Loucy (cell line): ENCODE measurements around the gene CPB1.

Experiments used
- H2AFZ ChIP-seq: fragments of 200-600 bp; sonication (generic); 2 replicates; pipeline ENCODE4 v1.6.0; 2016; ENCODE audit warnings: antibody characterized with exemption, mild to moderate bottlenecking, low read length, moderate library complexity
- H3F3A ChIP-seq: fragments of 200-600 bp; 2 replicates; pipeline ENCODE4 v1.6.0; 2016; ENCODE audit warnings: antibody characterized with exemption, low read depth, mild to moderate bottlenecking
- H3K27me3 ChIP-seq: fragments of 200-600 bp; sonication (generic); 2 replicates; pipeline ENCODE4 v1.6.1; 2014; ENCODE audit warnings: low read length, mild to moderate bottlenecking; ENCODE audit not compliant: insufficient read depth, poor library complexity, severe bottlenecking
- H3K36me3 ChIP-seq: fragments of 200-600 bp; sonication (generic); 2 replicates; pipeline ENCODE4 v1.6.1; 2016; ENCODE audit warnings: low read length; ENCODE audit not compliant: insufficient read depth
- H3K4me1 ChIP-seq: fragments of 200-600 bp; sonication (generic); 2 replicates; pipeline ENCODE4 v1.5.1; 2014; ENCODE audit warnings: low read length, mild to moderate bottlenecking; ENCODE audit not compliant: insufficient read depth, poor library complexity, severe bottlenecking
- H3K4me2 ChIP-seq: fragments of 200-600 bp; sonication (generic); 2 replicates; pipeline ENCODE4 v1.6.0; 2014; ENCODE audit warnings: antibody characterized with exemption, low read length, low read depth, mild to moderate bottlenecking; ENCODE audit not compliant: poor library complexity, severe bottlenecking
- H3K4me3 ChIP-seq: fragments of 200-600 bp; sonication (generic); 2 replicates; pipeline ENCODE4 v1.5.1; 2014; ENCODE audit warnings: low read length, mild to moderate bottlenecking, mixed read lengths; ENCODE audit not compliant: poor library complexity, severe bottlenecking
- H3K79me2 ChIP-seq: fragments of 200-600 bp; sonication (generic); 2 replicates; pipeline ENCODE4 v1.6.1; 2014; ENCODE audit warnings: low read length; ENCODE audit not compliant: insufficient read depth
- H3K9ac ChIP-seq: fragments of 200-600 bp; sonication (generic); 2 replicates; pipeline ENCODE4 v1.6.0; 2014; ENCODE audit warnings: mild to moderate bottlenecking, low read depth, low read length, moderate library complexity; ENCODE audit not compliant: poor library complexity, severe bottlenecking
- H3K9me2 ChIP-seq: fragments of 200-600 bp; sonication (generic); replicated peaks from 2 replicates; pipeline ENCODE4 v1.6.1; 2016; ENCODE audit warnings: low read depth, low read length, mixed read lengths
- H3K9me3 ChIP-seq: fragments of 200-600 bp; sonication (generic); 2 replicates; pipeline ENCODE4 v1.6.1; 2014; ENCODE audit warnings: mild to moderate bottlenecking, antibody characterized with exemption, low read length, low read depth; ENCODE audit not compliant: insufficient read depth
- H4K20me1 ChIP-seq: fragments of 200-600 bp; sonication (generic); 2 replicates; pipeline ENCODE4 v1.6.0; 2014; ENCODE audit warnings: antibody characterized with exemption, low read length, mild to moderate bottlenecking; ENCODE audit not compliant: insufficient read depth, poor library complexity, severe bottlenecking
- EZH2phosphoT487 ChIP-seq: fragments of 200-600 bp; IDR thresholded peaks from 2 replicates; pipeline ENCODE4 v1.6.1; 2018; ENCODE audit warnings: antibody characterized with exemption, mild to moderate bottlenecking, moderate library complexity, borderline replicate concordance
- TF ChIP-seq, protein P1 (sequence below): fragments of 200-600 bp; sonication (generic); conservative IDR thresholded peaks from 2 replicates; pipeline ENCODE4 v1.5.1; 2014; ENCODE audit warnings: mild to moderate bottlenecking, antibody characterized with exemption, low read length

CPB1 gene

DNA sequence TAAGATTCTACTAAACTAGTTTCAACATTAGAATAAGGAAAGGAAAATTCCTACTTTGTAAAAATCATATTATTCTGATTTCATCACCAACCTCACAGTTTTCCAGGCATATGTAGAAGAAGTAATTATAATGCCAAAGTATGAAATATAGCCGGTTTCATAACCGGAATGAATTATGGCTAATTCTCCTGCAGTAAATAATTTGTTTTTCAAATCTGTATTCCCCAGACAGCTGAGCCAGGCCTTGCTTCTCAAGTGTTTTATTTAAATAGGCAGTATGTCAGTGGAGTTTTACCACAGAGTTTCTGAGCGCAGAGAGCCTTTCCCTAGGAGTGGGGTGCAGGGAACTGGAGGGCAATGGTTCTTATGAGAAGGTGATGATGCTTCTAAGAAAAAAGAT lies 28.8 kb downstream of the CPB1 start:
- H3K9me2 ChIP-seq = no peaks in the 10 kb centered on the region
- no peak overlapping the region for H3K9ac ChIP-seq
- H3K79me2 ChIP-seq = no peaks in the 10 kb centered on the region
- peaks cover 15% of the 10 kb centered on the region for H3K4me1 ChIP-seq
- no peaks in the 10 kb centered on the region for H3K9me3 ChIP-seq
- no peak for TF ChIP-seq EZH2phosphoT487
- TF ChIP-seq, protein P1, sequence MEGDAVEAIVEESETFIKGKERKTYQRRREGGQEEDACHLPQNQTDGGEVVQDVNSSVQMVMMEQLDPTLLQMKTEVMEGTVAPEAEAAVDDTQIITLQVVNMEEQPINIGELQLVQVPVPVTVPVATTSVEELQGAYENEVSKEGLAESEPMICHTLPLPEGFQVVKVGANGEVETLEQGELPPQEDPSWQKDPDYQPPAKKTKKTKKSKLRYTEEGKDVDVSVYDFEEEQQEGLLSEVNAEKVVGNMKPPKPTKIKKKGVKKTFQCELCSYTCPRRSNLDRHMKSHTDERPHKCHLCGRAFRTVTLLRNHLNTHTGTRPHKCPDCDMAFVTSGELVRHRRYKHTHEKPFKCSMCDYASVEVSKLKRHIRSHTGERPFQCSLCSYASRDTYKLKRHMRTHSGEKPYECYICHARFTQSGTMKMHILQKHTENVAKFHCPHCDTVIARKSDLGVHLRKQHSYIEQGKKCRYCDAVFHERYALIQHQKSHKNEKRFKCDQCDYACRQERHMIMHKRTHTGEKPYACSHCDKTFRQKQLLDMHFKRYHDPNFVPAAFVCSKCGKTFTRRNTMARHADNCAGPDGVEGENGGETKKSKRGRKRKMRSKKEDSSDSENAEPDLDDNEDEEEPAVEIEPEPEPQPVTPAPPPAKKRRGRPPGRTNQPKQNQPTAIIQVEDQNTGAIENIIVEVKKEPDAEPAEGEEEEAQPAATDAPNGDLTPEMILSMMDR = no peak
- no peak overlapping the region for H3K4me3 ChIP-seq
- no peaks in the 10 kb centered on the region for H4K20me1 ChIP-seq
- no peak overlapping the region for H2AFZ ChIP-seq
- no peaks in the 10 kb centered on the region for H3F3A ChIP-seq
- H3K36me3 ChIP-seq = no peaks in the 10 kb centered on the region
- H3K27me3 ChIP-seq = no peaks in the 10 kb centered on the region
- no peak overlapping the region for H3K4me2 ChIP-seq

DNA sequence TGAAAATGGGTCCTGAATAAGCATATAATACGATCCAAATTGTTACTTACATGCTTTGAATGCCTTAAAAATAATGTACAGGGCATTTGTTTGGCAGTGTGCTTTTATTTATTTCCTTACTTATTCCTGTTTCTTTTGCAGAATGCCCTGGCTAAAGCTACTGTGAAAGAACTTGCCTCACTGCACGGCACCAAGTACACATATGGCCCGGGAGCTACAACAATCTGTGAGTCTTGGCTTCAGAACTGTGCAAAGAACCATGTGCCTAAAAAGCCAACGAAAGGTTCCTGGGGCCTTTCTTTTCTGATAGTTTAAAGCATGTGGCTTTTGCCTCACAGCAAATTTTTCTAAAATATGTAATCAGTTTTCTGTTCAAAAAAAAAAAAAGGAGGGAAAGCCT lies 29.7 kb downstream of the CPB1 start:
- H3K9me3 ChIP-seq = no peaks in the 10 kb centered on the region
- no peak overlapping the region for H3K4me3 ChIP-seq
- no peaks in the 10 kb centered on the region for H3K27me3 ChIP-seq
- H3K36me3 ChIP-seq = no peaks in the 10 kb centered on the region
- H3K9me2 ChIP-seq = no peaks in the 10 kb centered on the region
- no peak overlapping the region for H3K9ac ChIP-seq
- no peak overlapping the region for H3K4me2 ChIP-seq
- no peaks in the 10 kb centered on the region for H3F3A ChIP-seq
- peaks cover 23% of the 10 kb centered on the region for H3K4me1 ChIP-seq
- no peaks in the 10 kb centered on the region for H3K79me2 ChIP-seq
- H2AFZ ChIP-seq = 0 out of 2 replicates have a peak overlapping the region, but pooled peaks have one; percentile 7
- no peaks in the 10 kb centered on the region for H4K20me1 ChIP-seq
- TF ChIP-seq, protein P1 = no peak
- no peak for TF ChIP-seq EZH2phosphoT487

DNA sequence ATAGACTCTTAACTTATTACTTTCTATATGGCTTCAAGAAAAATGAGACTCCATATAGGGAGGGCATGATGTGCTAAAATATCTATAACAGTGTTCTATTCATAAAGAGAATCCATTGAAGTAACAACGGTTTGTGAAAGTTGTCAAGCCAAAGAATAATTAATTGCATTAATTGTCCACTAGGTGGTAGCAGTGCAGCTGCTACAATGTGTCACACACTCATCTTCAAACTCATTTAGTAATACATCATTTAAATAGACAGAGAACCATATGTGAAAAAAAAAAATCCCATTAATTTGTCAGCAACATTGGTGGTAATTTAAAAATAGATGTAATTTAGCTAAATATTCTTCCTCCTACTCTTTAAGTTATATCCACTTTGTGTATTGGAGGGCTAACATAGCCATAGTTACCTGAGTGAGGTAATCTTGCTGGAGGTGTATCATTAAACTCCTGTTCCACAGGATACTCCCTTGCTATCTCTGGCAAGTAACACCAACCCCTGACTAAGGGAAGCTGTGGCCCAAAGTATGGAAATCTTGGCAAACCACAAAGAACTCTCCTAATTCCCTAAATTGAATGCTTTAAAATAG lies 33.8 kb downstream of the CPB1 start:
- Histone ChIP-seq H3K9ac (no peak overlapping the region), H2AFZ (peak overlapping the region; percentile 47; the same call in 1 of the 2 replicates), H3K9me3 (no peaks in the 10 kb centered on the region), H3K27me3 (no peaks in the 10 kb centered on the region), H4K20me1 (no peaks in the 10 kb centered on the region), H3F3A (peaks cover 3% of the 10 kb centered on the region; the same call in 1 of the 2 replicates), H3K4me1 (peaks cover 40% of the 10 kb centered on the region), H3K36me3 (no peaks in the 10 kb centered on the region), H3K79me2 (no peaks in the 10 kb centered on the region), H3K4me3 (no peak overlapping the region), H3K4me2 (peak overlapping the region; percentile 8), H3K9me2 (no peaks in the 10 kb centered on the region)
- TF ChIP-seq, protein P1 = peak; percentile 78
- TF ChIP-seq EZH2phosphoT487 = no peak
